MCF 10A (cell line): ENCODE measurements around the gene MAD1L1. TPM values are rescaled to one million over a fixed set of nuclear protein-coding genes. Genes with fewer than 3 reads are reported as not detected.

Source experiments
- BruUV-seq: library from RNA; stranded (reverse); fragments of 400-500 nt; replicated peaks from 2 replicates; lab custom pipeline; 2021; lab: Mats Ljungman, UMichigan
- CTCF ChIA-PET: fragments of 300-600 bp; sonication (Branson Sonifier 250); formaldehyde crosslinking; extraction: SDS; loops from one replicate; lab custom pipeline; 2021; ENCODE audit warnings: antibody characterized with exemption, inconsistent platforms; lab: Yijun Ruan, JAX
- POLR2A ChIA-PET: fragments of 300-600, 350-650 bp; sonication (Branson Sonifier 250); formaldehyde crosslinking; extraction: SDS; loops from one replicate; lab custom pipeline; 2020; ENCODE audit warnings: antibody characterized with exemption, inconsistent platforms; lab: Yijun Ruan, JAX
- DNase-seq: peaks from one replicate; pipeline ENCODE4 v3.0.0-alpha.2; 2018; ENCODE audit not compliant: unreplicated experiment
- H3K27ac Mint-ChIP-seq: one replicate; pipeline ENCODE4 v1.8.0; 2022; ENCODE audit warnings: mild to moderate bottlenecking, low read depth, mixed read lengths; ENCODE audit not compliant: unreplicated experiment
- H3K27me3 Mint-ChIP-seq: one replicate; pipeline ENCODE4 v1.8.0; 2022; ENCODE audit warnings: mixed read lengths; ENCODE audit not compliant: insufficient read depth, unreplicated experiment
- H3K36me3 Mint-ChIP-seq: one replicate; pipeline ENCODE4 v1.8.0; 2022; ENCODE audit warnings: mild to moderate bottlenecking, moderate library complexity, mixed read lengths; ENCODE audit not compliant: insufficient read depth, unreplicated experiment
- H3K4me1 Mint-ChIP-seq: one replicate; pipeline ENCODE4 v1.8.0; 2022; ENCODE audit warnings: mixed read lengths; ENCODE audit not compliant: insufficient read depth, unreplicated experiment
- H3K4me3 Mint-ChIP-seq: one replicate; pipeline ENCODE4 v1.8.0; 2022; ENCODE audit warnings: mild to moderate bottlenecking, moderate library complexity, mixed read lengths; ENCODE audit not compliant: unreplicated experiment
- H3K9me3 Mint-ChIP-seq: one replicate; pipeline ENCODE4 v1.8.0; 2022; ENCODE audit warnings: mixed read lengths; ENCODE audit not compliant: unreplicated experiment
- intact Hi-C: fragments of 100-400 bp; cut with micrococcal nuclease; formaldehyde crosslinking; loops from 2 replicates; pipeline ENCODE4 v1.14.1; 2022
- total RNA-seq: library from RNA; stranded (reverse); gene quantifications from 2 replicates; pipeline ENCODE4 v1.2.3, GENCODE V29; 2022
- TF ChIP-seq, protein P1 (sequence below): fragments of 200-600 bp; IDR thresholded peaks from one replicate; pipeline ENCODE4 v1.8.0; 2022; ENCODE audit warnings: antibody characterized with exemption, mild to moderate bottlenecking; ENCODE audit not compliant: unreplicated experiment

MAD1L1 gene
- total RNA-seq, 1 experiment from 2014 or later, result 25.2 TPM

DNA sequence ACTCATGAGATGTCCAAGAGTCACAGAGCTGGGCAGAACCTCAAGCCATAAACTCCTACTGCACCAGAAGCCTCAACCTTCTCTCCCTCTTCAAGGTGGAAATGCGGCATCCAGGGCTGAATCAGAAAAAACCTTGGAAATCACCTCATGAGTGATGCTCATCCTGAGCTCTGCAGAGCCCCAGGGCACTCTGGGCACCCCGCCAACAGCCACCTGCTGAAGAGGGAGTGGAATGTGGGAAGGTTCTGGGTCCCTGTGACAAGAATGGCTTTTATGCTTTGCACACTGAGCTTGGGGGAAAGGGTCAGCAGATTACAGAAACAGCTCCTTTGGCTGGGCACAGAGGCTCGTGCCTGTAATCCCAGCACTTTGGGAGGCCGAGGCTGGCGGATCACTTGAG, 28.1 kb upstream of the MAD1L1 start:
- H3K36me3 Mint-ChIP-seq, result peaks cover 7% of the 10 kb centered on the region
- peaks cover 6% of the 10 kb centered on the region for H3K4me1 Mint-ChIP-seq
- no peaks in the 10 kb centered on the region for H3K27me3 Mint-ChIP-seq
- peak; percentile 82 for DNase-seq
- no peak overlapping the region for H3K27ac Mint-ChIP-seq
- no peaks in the 10 kb centered on the region for H3K9me3 Mint-ChIP-seq
- TF ChIP-seq, protein P1, sequence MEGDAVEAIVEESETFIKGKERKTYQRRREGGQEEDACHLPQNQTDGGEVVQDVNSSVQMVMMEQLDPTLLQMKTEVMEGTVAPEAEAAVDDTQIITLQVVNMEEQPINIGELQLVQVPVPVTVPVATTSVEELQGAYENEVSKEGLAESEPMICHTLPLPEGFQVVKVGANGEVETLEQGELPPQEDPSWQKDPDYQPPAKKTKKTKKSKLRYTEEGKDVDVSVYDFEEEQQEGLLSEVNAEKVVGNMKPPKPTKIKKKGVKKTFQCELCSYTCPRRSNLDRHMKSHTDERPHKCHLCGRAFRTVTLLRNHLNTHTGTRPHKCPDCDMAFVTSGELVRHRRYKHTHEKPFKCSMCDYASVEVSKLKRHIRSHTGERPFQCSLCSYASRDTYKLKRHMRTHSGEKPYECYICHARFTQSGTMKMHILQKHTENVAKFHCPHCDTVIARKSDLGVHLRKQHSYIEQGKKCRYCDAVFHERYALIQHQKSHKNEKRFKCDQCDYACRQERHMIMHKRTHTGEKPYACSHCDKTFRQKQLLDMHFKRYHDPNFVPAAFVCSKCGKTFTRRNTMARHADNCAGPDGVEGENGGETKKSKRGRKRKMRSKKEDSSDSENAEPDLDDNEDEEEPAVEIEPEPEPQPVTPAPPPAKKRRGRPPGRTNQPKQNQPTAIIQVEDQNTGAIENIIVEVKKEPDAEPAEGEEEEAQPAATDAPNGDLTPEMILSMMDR, result no peak
- no peak overlapping the region for H3K4me3 Mint-ChIP-seq
- ChIA-PET POLR2A (interaction anchor here (0.7 to 1.5 kb wide), 3 partner anchors 9 to 84 kb away, joined by 3 read pairs; partner anchors contain the start of genes MRM2 and NUDT1), CTCF (interaction anchor here (0.6 to 0.7 kb wide), 2 partner anchors 87 to 358 kb away, joined by 3 to 4 read pairs; no protein-coding TSS in a partner anchor)
- BruUV-seq, result no TSS peak
- intact Hi-C loops, result no loop called here

DNA sequence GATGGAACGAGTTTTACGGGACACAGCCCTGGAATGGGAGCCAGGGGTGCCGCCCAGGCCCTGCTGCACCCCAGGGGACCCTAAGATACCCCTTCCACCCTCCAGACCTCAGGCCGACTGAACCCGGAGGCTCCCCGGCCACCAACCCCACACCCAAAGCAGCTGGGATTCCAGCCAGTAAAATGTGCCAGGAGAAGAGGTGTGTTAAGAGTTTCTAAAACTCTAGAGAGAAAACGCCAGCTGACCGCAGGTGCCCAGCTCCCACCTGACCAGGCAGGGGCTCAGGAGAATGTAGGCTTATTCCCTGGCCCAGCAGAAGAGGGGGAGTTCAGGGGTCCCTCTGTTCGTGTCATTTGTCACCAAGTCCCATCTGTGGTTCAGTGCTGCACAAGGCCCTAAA, 26.7 kb upstream of the MAD1L1 start:
- H3K9me3 Mint-ChIP-seq, result no peaks in the 10 kb centered on the region
- ChIA-PET CTCF (interaction anchor here (0.6 to 0.8 kb wide), 3 partner anchors 12 to 156 kb away, joined by 4 read pairs; no protein-coding TSS in a partner anchor), POLR2A (interaction anchor here (1.5 kb wide), 1 partner anchor 8 kb away, joined by 3 read pairs; no protein-coding TSS in a partner anchor)
- H3K4me3 Mint-ChIP-seq, result no peak overlapping the region
- peaks cover 7% of the 10 kb centered on the region for H3K36me3 Mint-ChIP-seq
- peak overlapping the region; percentile 75 for H3K27ac Mint-ChIP-seq
- BruUV-seq, result no TSS peak
- peaks cover 6% of the 10 kb centered on the region for H3K4me1 Mint-ChIP-seq
- intact Hi-C loops, result no loop called here
- no peak for DNase-seq
- TF ChIP-seq, protein P1, result no peak
- no peaks in the 10 kb centered on the region for H3K27me3 Mint-ChIP-seq

DNA sequence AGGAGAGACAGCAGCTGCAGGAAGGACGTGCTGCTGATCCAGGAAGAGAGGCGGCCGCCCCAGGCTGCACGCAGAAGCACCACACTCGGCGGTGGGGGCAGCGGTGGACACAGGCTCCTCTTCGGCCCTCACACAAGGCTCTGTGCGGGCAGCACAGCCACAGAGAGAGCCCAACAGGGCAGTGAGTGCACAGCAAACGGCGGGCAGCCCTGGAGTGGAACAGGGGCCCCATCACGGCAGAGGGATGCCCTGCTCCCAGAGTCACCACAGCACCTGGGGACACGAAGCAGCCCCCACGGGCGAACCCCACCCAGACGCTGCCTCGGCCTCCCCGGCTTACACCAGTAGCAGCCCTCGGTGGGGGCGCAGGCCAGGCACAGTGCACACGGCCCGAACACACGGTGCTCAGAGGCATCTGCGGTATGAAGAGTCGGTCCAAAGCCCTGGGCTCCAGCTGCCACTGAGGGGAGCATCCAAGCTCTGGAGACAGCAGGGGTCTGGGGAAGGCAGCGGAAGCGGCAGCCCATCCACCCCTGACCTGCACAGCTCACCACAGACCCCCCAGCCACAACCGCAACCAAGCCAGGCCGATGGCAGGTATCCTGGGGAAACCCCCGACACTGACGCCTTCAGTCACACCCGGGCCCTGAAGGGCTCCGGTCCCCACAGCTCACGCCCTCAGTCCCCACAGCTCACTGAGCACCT, 26.1 kb upstream of the MAD1L1 start:
- peaks cover 7% of the 10 kb centered on the region for H3K36me3 Mint-ChIP-seq
- no TSS peak for BruUV-seq
- TF ChIP-seq, protein P1, result no peak
- peaks cover 6% of the 10 kb centered on the region for H3K4me1 Mint-ChIP-seq
- H3K4me3 Mint-ChIP-seq, result no peak overlapping the region
- POLR2A ChIA-PET, result no interaction called here
- DNase-seq, result no peak
- H3K9me3 Mint-ChIP-seq, result no peaks in the 10 kb centered on the region
- CTCF ChIA-PET, result interaction anchor here (0.5 to 0.8 kb wide), 3 partner anchors 11 to 157 kb away, joined by 3 to 4 read pairs (median 4); no protein-coding TSS in a partner anchor
- no peaks in the 10 kb centered on the region for H3K27me3 Mint-ChIP-seq
- H3K27ac Mint-ChIP-seq, result no peak overlapping the region
- intact Hi-C loops, result no loop called here

DNA sequence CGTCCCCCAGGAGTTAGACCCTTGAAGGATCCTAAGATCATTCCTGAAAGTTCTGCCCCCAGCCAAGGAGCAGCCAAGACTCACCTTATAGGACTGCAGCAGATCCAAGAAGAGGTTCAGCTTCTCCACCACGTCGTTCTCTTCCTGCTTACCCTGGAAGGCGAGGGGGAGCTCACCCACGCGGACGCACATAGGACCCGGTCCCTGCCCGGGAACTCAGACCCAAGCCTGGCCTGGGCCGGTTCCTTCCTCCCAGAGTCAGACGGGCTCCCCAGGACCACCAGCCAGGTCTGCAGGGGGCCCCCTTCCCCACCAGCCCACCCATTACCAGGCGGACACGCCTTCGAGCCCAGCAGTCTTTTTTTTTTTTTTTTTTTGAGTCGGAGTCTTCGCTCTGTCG, 24.9 kb upstream of the MAD1L1 start:
- Mint-ChIP-seq H3K4me1 (peaks cover 6% of the 10 kb centered on the region), H3K27me3 (no peaks in the 10 kb centered on the region), H3K27ac (no peak overlapping the region), H3K4me3 (no peak overlapping the region), H3K9me3 (no peaks in the 10 kb centered on the region), H3K36me3 (peaks cover 7% of the 10 kb centered on the region)
- no TSS peak for BruUV-seq
- CTCF ChIA-PET, result no interaction called here
- no peak for DNase-seq
- TF ChIP-seq, protein P1, result no peak
- intact Hi-C loops, result no loop called here
- POLR2A ChIA-PET, result no interaction called here
